NB4 (cell line): ENCODE data around the gene UVRAG.

Experiments used
- CTCF ChIP-seq: IDR thresholded peaks from one replicate; pipeline ENCODE4 v1.5.1; 2012; ENCODE audit warnings: low read depth, low read length
- MAX ChIP-seq: IDR thresholded peaks from 2 replicates; pipeline ENCODE4 v1.6.1; 2011; ENCODE audit warnings: low read depth, low read length
- POLR2A ChIP-seq: IDR thresholded peaks from 2 replicates; pipeline ENCODE4 v1.6.1; 2011; ENCODE audit warnings: mild to moderate bottlenecking; ENCODE audit not compliant: insufficient read length; ENCODE audit errors: extremely low read depth

GRCh38 chr11:75822541-75822940 lies 7.5 kb downstream of the UVRAG start:
- TF ChIP-seq POLR2A (no peak), CTCF (no peak), MAX (no peak)
